Measurements from ENCODE around the gene IFNAR1. TPM values are rescaled to one million over a fixed set of nuclear protein-coding genes. Genes with fewer than 3 reads are reported as not detected.

Gene IFNAR1
- total and polyA plus RNA-seq, 2 donors from 2014 or later = 15.9 to 60.9 TPM

DNA sequence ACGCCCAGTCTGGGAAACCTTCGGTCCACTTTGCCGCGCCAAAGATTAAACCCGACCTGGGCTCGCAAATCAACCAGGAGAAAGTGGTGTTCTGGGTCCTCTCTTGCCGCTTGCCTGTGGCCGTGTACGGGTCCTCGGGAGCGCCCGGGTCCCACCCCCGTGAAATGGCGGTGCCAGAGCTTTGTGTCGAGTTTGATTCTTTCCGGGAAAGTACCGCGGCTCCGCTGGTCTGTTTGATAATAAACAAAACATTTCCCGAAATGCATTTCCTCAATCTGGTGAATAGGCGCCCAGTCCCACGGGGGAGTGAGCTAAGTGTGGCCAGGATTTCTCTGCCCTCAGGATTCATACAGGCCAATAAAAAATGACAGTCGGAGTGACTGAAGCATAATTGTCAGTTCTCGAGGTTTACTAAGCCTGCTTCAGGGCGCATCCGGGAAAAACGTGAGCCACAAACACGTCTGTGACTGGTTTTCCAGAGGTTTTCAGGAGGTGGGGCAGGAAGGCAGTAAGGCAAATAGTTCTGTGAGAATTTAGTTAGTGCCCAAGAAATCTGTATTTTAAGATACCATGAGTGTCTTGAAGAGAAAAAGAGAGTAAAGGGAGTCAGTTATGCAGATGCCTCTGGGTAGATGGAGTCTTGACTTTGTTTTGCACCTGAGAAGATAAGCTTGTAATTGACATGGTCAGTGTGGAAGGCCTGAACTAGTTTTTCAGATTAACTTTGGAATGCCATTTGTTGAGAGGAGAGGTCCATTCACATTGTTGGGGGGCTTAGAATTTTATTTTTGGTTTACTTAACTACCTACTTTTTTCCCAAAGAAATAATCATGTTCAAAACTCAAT, 675 bp downstream of the IFNAR1 start:
- Histone ChIP-seq H3K4me3 (ENCODE audit: low read length in 3 of 3) (peak overlapping the region; percentile 83 to 92 (median 88)), H3K9ac (ENCODE audit: low read length in 3 of 3) (peak overlapping the region; percentile 24 to 91 (median 78)), H3K4me1 (ENCODE audit: control insufficient read depth in 2 of 3, insufficient read depth in 2 of 3, low read depth in 1 of 3, low read length in 3 of 3) (peaks cover 0 to 11% (median 5%) of the 10 kb centered on the region in 3 donors), H3K36me3 (ENCODE audit: control insufficient read depth in 2 of 3, insufficient read depth in 3 of 3, low read length in 3 of 3) (no peaks in the 10 kb centered on the region), H3K9me3 (ENCODE audit: control insufficient read depth in 2 of 3, insufficient read depth in 1 of 3, low read length in 3 of 3) (no peaks in the 10 kb centered on the region), H3K27me3 (ENCODE audit: control insufficient read depth, insufficient read depth, low read length) (no peaks in the 10 kb centered on the region), H3K27ac (ENCODE audit: low read depth in 2 of 2, low read length in 2 of 2) (peak overlapping the region; percentile 98)
- TF ChIP-seq, protein P1, sequence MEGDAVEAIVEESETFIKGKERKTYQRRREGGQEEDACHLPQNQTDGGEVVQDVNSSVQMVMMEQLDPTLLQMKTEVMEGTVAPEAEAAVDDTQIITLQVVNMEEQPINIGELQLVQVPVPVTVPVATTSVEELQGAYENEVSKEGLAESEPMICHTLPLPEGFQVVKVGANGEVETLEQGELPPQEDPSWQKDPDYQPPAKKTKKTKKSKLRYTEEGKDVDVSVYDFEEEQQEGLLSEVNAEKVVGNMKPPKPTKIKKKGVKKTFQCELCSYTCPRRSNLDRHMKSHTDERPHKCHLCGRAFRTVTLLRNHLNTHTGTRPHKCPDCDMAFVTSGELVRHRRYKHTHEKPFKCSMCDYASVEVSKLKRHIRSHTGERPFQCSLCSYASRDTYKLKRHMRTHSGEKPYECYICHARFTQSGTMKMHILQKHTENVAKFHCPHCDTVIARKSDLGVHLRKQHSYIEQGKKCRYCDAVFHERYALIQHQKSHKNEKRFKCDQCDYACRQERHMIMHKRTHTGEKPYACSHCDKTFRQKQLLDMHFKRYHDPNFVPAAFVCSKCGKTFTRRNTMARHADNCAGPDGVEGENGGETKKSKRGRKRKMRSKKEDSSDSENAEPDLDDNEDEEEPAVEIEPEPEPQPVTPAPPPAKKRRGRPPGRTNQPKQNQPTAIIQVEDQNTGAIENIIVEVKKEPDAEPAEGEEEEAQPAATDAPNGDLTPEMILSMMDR (IDR thresholded peaks at IDR 0.05; ENCODE audit: borderline replicate concordance, extremely low read depth, insufficient read depth) = no peak
- intact Hi-C loops (cut with DNase I) = no loop called here
- peak in 4 of 5 donors; percentile 76 to 88 (median 86) for DNase-seq
- no peak for FAIRE-seq

DNA sequence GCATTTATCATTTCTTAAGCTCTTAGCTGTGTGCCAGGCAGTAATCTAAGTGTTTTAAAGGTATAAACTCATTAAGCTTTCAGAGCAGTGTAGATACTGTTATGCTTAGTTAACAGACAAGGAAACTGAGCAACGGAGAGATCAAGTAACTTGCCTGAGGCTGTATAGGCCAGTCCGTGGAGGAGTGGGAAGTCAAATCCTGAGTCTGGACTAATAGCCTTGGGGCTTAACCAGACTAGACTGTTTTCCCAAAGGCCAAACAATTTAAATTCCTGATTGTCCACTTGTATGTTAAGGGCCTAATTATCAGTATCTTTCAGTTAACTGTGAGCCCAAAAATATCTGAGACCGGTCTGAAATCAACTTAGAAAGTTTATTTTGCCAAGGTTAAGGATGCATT, 2.6 kb downstream of the IFNAR1 start:
- H3K36me3 ChIP-seq (ENCODE audit: control insufficient read depth in 2 of 3, insufficient read depth in 3 of 3, low read length in 3 of 3) = peaks cover 0 to 5% (median 3%) of the 10 kb centered on the region in 3 donors
- peak overlapping the region in 1 of 3 donors; percentile 18 for H3K4me3 ChIP-seq (ENCODE audit: low read length in 3 of 3)
- DNase-seq = no peak
- intact Hi-C loops (cut with DNase I) = no loop called here
- no peak for FAIRE-seq
- H3K4me1 ChIP-seq (ENCODE audit: control insufficient read depth in 2 of 3, insufficient read depth in 2 of 3, low read depth in 1 of 3, low read length in 3 of 3) = peaks cover 0 to 11% (median 8%) of the 10 kb centered on the region in 3 donors
- no peak overlapping the region for H3K27ac ChIP-seq (ENCODE audit: low read depth in 2 of 2, low read length in 2 of 2)
- TF ChIP-seq, protein P1 (IDR thresholded peaks at IDR 0.05; ENCODE audit: borderline replicate concordance, extremely low read depth, insufficient read depth) = no peak
- H3K9me3 ChIP-seq (ENCODE audit: control insufficient read depth in 2 of 3, insufficient read depth in 1 of 3, low read length in 3 of 3) = no peaks in the 10 kb centered on the region
- no peaks in the 10 kb centered on the region for H3K27me3 ChIP-seq (ENCODE audit: control insufficient read depth, insufficient read depth, low read length)
- H3K9ac ChIP-seq (ENCODE audit: low read length in 3 of 3) = no peak overlapping the region

DNA sequence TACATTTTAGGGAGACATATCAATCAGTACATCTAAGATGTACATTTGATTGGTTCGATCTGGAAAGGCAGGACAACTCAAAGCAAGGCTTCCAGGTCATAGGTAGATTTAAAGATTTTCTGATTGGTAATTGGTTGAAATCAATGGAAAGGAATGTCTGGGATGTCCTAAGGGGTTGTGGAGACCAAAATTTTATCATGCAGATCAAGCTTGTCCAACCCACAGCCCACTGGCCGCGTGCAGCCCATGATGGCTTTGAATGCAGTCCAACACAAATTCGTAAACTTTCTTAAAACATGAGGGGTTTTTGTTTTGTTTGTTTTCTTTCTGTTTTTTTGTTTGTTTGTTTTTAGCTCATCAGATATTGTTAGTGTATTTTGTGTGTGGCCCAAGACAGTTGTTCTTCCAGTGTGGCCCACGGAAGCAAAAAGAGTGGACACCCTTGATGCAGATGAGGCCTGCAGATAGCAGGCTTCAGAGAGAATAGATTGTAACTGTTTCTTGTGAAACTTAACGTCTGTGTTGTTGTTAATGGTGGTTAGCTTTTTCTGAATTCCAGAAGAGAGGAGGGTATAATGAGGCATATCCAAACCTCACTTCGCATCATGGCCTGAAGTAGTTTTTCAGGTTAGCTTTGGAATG, 3.1 kb downstream of the IFNAR1 start:
- DNase-seq = no peak
- Histone ChIP-seq H3K4me1 (ENCODE audit: control insufficient read depth in 2 of 3, insufficient read depth in 2 of 3, low read depth in 1 of 3, low read length in 3 of 3) (peaks cover 0 to 11% (median 8%) of the 10 kb centered on the region in 3 donors), H3K36me3 (ENCODE audit: control insufficient read depth in 2 of 3, insufficient read depth in 3 of 3, low read length in 3 of 3) (peaks cover 0 to 5% (median 3%) of the 10 kb centered on the region in 3 donors), H3K27ac (ENCODE audit: low read depth in 2 of 2, low read length in 2 of 2) (no peak overlapping the region), H3K9me3 (ENCODE audit: control insufficient read depth in 2 of 3, insufficient read depth in 1 of 3, low read length in 3 of 3) (peaks cover 0 to under 1% (median under 1%) of the 10 kb centered on the region in 3 donors), H3K4me3 (ENCODE audit: low read length in 3 of 3) (peak overlapping the region in 1 of 3 donors; percentile 18), H3K27me3 (ENCODE audit: control insufficient read depth, insufficient read depth, low read length) (no peaks in the 10 kb centered on the region), H3K9ac (ENCODE audit: low read length in 3 of 3) (no peak overlapping the region)
- intact Hi-C loops (cut with DNase I) = no loop called here
- no peak for FAIRE-seq
- TF ChIP-seq, protein P1 (IDR thresholded peaks at IDR 0.05; ENCODE audit: borderline replicate concordance, extremely low read depth, insufficient read depth) = no peak
